GM19193 (cell line): ENCODE results near the gene IZUMO4.

Source experiments
- POLR2A ChIP-seq: IDR thresholded peaks from 4 replicates; pipeline ENCODE4 v1.6.1; 2011; ENCODE audit not compliant: insufficient read depth, insufficient read length; ENCODE audit errors: extremely low read depth

Gene IZUMO4

GRCh38 chr19:2121416-2122051 is 24.8 kb downstream of the IZUMO4 start:
- no peak for TF ChIP-seq POLR2A

GRCh38 chr19:2122251-2122650 is 25.5 kb downstream of the IZUMO4 start:
- TF ChIP-seq POLR2A, result no peak

DNA sequence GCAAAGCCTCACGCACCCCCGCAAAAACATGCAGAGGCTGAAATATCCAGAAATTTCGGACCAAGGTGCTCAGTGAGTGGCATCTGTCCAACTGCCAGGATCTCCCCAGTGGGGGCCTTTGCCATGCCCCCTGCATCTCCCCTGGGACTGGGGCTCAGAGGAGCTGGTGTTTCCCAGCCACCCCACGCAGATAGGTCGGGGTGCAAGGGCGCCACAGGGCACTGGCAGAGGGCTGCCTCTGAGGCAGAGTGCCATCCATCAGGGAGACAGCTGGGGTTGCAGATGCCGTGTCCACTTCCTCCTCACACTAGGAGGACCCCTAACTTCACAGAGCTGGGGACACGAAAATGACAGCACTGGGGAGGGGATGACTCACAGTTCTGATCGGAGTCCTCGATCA is 26.3 kb downstream of the IZUMO4 start:
- no peak for TF ChIP-seq POLR2A

GRCh38 chr19:2123682-2124387 is 27.1 kb downstream of the IZUMO4 start:
- TF ChIP-seq POLR2A, result no peak

GRCh38 chr19:2126879-2127518 is 30.3 kb downstream of the IZUMO4 start:
- no peak for TF ChIP-seq POLR2A

DNA sequence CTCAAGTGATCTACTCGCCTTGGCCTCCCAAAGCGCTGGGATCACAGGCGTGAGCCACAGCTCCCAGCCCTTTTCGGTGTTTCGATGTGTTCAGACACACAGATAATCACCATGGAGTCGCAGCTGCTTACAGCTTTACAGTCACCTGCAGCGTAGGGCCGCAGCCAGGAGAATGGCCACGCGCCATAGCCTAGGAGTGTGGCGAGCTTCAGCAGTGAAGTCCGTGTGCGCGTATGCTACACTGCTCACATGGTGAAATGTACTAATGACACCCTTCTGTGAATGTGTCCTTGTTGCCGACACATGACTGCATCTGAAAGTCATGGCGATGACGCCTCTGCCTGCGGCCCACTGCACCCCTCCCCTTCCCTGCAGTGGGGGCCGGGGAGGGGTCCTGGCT is 31.0 kb downstream of the IZUMO4 start:
- no peak for TF ChIP-seq POLR2A

GRCh38 chr19:2129022-2129421 is 32.3 kb downstream of the IZUMO4 start:
- TF ChIP-seq POLR2A, result no peak

DNA sequence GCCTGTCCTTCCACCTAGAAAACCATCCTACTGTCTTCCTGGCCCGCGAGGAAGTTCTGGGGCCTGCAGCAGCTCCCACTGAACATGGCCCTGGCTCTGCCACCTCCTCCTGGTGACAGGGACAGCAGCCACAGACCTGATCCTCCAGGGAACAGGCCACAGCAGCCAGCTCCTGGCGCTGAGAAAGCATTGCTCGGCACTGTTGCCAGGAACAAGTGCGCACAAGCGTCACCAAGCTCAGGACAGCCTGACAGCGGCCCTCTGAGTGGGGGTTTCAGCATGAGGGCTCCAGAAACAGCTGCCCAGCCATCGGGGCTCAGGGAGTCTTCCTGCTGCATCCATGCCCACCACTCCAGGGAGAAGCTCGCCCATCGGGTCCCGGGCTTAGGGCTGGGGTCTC is 32.8 kb downstream of the IZUMO4 start:
- TF ChIP-seq POLR2A, result no peak

- no peak for TF ChIP-seq POLR2A
Observed at GRCh38 chr19:2129892-2130770, 33.4 kb downstream of the IZUMO4 start.

GRCh38 chr19:2132191-2132590 is 35.5 kb downstream of the IZUMO4 start:
- no peak for TF ChIP-seq POLR2A

GRCh38 chr19:2132731-2133490 is 36.2 kb downstream of the IZUMO4 start:
- no peak for TF ChIP-seq POLR2A

- TF ChIP-seq POLR2A, result no peak
Observed at GRCh38 chr19:2135474-2136402, 39.0 kb downstream of the IZUMO4 start.

- TF ChIP-seq POLR2A, result no peak
Observed at GRCh38 chr19:2136796-2137195, 40.1 kb downstream of the IZUMO4 start.
